GM11168 (cell line): ENCODE measurements around the gene UTP14C.
"Not testable (repeated sequence)": the region's sequence is repeated elsewhere in the genome, so short reads cannot be mapped to it uniquely, and the experiment has no call there.

ENCODE experiments used
- in situ Hi-C: fragments of 300-500 bp; cut with MboI; formaldehyde crosslinking; loops from one replicate; pipeline ENCODE4 v1.12.0; 2022; ENCODE audit warnings: low sequenced_read_pairs; ENCODE audit not compliant: unreplicated experiment

The UTP14C gene

DNA sequence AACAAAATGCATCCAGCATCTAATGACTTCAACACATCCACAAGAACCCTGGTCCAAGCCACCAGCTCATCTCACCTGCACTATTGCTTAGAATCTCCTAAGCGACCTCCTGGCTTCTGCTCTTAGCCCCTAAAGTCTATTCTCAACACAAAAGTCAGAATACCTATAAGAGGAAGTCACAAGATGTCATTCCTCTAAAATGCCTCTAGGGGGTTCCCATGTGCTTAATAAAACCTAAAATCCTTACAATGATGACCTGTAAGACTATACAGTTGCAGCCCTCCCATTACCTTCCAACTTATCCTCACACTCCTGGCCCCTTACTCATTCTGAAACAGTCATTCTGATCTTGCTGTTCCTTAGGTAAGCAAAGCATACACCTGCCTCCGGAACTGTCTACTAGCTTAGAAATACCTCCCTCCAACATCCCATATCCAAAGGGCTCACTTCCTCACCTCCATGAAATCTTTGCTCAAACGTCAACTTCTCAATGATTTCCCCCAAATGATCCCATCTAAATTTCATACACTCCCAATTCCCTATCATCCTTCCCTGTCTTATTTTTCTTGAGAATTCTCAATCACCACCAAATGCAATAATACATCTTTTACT lies 23.3 kb upstream of the UTP14C start:
- in situ Hi-C loops: no loop called here

GRCh38 chr13:52002361-52002760 lies 22.1 kb upstream of the UTP14C start:
- in situ Hi-C loops: no loop called here

GRCh38 chr13:52003541-52003940 lies 20.9 kb upstream of the UTP14C start:
- in situ Hi-C loops: no loop called here

- in situ Hi-C loops: loop anchor here (5.0 kb wide), 1 partner anchor 123 kb away; the partner anchor contains the start of gene NEK5
These were observed 19.9 kb upstream of the UTP14C start for GRCh38 chr13:52004511-52005170.

DNA sequence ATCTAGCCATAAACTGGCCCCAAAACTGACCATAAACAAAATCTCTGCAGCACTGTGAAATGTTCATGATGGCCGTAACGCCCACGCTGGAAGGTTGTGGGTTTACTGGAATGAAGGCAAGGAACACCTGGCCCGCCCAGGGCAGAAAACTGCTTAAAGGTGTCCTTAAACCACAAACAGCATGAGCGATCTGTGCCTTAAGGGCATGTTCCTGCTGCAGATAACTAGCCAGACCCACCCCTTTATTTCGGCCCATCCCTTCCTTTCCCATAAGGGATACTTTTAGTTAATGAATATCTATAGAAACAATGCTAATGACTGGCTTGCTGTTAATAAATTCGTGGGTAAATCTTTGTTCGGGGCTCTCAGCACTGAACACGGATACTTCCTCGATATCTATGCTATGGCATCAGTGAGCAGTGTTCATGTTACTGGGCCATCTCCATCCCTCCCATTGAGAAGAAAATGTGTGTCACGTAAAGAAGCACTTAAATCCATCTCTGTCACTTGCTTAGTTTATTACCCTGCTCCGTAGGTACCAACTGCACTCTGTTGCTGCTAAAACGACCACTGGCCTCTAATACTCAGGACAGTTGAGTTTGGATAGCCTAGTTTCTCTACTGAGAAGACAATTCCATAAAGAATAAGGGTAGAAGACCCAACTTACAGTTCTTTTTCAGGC lies 18.5 kb upstream of the UTP14C start:
- in situ Hi-C loops: loop anchor here (5.0 kb wide), 1 partner anchor 121 kb away; the partner anchor contains the start of gene NEK5

- in situ Hi-C loops: loop anchor here (5.0 kb wide), 1 partner anchor 121 kb away; the partner anchor contains the start of gene NEK5
These were observed 17.8 kb upstream of the UTP14C start for GRCh38 chr13:52006523-52007245.

DNA sequence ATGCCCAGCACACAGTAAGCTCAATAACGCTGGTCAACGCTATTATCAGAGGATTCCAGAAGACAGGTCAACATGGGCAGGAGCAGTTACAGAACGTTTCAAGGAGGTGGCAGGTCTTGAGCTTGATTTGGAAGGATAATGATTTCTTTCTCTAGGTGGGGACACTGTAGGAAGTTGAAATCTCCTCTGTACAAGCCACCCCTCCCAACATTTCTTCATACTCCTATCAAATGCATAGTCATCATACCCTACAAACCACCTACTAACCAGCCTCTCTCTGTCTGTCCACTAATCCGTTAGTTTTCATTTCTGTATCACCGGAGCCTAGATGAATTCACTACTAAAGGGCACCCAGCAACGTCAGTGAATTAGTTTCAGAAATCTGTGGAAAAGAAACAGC lies 14.5 kb upstream of the UTP14C start:
- in situ Hi-C loops: loop anchor here (5.0 kb wide), 1 partner anchor 117 kb away; the partner anchor contains the start of gene NEK5

DNA sequence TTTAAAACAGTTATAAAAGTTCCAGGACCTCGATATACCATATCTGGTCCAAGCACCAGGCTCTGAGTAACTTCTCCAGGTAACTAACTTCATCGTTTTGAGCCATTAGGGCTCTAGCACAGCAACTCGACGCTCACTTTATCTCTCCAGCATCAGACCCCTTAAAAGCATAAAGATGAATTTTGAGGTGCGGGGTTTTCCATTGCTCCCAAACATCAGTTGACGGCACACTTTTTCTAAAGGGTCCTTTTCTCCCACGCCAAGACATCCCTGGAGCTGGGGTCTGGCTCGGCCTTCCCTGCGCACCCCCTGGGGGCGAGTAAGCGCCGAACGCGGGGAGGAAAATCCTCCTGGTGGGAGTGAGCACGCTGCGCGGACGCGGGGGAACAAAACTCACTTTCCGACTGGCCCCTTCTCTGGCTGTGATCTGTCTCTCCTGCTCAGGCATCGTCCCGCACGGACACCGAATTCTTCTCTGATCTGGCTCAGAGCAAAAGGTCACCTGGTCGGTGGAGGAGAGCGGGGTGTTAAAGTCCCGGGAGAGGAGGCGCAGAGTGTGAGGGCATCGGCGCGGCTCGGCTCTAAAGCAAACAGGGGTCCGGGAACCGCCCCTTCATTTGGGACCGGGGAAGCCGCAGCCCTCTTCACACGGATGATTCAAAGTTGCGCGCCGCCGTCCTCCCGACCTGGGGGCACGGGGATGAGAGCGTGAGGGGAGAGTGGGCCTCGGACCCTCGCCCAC lies 13.4 kb upstream of the UTP14C start, which contains the start of gene ATP7B:
ATP7B (minus strand) TSS at position 561 of the 742 bp plus-strand sequence; CDS start at position 448, 113 bp downstream.
- in situ Hi-C loops: no loop called here

- in situ Hi-C loops: no loop called here
These were observed 12.6 kb upstream of the UTP14C start, which contains the start of gene ALG11 for GRCh38 chr13:52011632-52012511. ALG11 (plus strand) TSS chr13:52012398; CDS start chr13:52012419, 21 bp downstream.

DNA sequence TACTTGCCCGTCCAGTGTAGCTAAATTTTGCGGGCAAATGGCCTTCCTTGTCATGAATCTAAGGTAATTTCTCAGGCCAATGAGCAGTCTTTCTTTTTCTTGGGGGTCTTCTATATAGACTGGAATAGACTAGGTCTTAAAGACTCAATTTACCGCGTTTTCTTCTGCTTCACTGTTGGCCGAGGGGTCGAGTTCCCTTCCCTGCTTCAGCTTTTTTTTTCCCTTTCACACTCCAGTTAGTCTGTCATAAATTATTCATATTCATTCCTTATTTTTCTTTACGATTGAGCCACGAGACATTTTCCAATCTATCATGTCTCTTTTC lies 12.0 kb upstream of the UTP14C start:
- in situ Hi-C loops: no loop called here

DNA sequence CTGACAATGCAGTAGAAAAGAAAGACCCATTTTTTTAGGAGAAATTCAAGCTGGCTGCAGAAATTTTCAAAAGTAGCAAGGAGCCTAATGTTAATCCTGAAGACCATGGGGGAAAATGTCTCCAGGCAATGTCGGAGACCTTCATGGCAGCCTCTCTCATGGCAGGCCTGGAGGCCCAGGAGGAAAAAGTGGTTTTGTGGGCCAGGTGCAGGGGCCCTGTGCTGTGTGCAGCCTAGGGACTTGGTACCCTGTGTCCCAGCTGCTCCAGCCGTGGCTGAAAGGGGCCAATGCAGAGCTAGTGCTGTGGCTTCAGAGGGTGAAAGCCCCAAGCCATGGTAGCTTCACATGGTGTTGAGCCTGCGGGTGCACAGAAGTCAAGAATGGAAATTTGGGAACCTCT lies 8.2 kb upstream of the UTP14C start:
- in situ Hi-C loops: no loop called here

- in situ Hi-C loops: no loop called here
These were observed 4.3 kb upstream of the UTP14C start for GRCh38 chr13:52020191-52020590.

- in situ Hi-C loops: no loop called here
These were observed 2.1 kb upstream of the UTP14C start for GRCh38 chr13:52022356-52022755.

DNA sequence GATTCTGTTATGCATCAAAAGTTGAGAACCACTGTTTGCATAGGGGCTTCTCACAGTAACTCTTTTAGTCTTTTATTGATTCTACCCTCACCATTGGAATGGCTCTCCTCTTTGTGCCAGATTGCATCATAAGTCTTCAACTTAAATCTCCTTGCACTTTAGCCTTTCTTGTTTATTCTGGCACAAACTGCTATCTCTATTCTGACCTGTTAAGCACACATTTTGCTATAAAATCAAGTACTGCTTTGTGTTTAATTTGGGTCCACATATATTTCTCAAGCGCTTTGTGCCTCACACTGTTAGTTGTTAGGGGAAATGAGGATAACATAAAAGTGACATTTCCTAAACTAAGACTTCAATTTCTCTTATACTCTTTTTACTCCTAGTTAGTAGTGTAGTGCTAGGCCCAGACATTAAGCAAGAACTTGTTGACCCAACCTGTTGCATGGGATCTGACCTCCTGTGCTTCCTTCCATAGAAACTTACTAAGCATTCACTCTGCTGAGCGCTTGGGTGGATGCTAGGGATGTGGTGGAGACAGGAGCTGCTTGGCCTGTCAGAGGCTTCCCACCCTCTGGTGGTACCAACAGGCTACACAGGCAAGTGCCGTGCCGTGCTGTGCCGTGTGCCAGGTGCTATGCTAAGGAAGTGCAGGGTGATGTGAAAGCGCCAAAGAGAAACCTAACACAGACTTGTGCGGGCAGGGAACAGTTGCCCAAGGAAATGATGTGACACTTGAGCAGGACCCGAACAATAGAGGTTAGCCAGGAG lies 1.2 kb downstream of the UTP14C start:
- in situ Hi-C loops: no loop called here

DNA sequence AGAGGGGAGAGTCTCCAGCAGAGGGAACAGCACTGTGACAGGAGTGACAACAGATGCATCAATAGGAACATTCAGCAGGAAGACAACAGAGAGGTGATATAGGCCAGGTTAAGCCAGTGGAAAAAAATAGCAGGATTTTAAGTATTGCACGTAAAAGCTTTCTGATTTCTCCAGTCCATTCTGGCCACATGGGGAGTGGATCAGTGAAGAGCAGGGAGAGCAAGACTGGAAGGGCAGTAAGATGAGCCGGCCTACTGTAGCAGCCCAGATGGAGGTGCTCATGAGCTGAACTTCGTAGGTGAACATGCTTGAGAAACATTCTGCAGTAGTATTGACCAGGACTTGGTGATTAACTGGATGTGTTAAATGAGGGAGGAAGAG lies 1.7 kb downstream of the UTP14C start:
- in situ Hi-C loops: no loop called here

GRCh38 chr13:52027832-52028231 lies 3.3 kb downstream of the UTP14C start:
- in situ Hi-C loops: no loop called here

- in situ Hi-C loops: no loop called here
These were observed 5.1 kb downstream of the UTP14C start for GRCh38 chr13:52029569-52029968.

DNA sequence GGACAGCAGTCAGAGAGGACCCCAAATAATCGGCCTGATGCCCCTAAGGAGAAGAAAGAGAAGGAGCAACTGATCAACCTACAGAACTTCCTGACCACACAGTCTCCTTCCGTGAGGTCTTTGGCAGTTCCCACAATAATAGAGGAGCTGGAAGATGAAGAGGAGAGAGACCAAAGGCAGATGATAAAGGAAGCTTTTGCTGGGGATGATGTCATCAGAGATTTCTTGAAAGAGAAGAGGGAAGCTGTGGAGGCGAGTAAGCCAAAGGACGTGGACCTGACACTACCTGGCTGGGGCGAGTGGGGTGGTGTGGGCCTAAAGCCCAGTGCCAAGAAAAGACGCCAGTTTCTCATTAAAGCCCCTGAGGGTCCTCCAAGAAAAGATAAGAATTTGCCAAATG lies 5.9 kb downstream of the UTP14C start:
- in situ Hi-C loops: not testable (repeated sequence)
